Transverse colon (tissue), 4 donors: ENCODE measurements around the gene TDRD9. TPM values are rescaled to one million over a fixed set of nuclear protein-coding genes. Genes with fewer than 3 reads are reported as not detected.

Experiments used
- DNase-seq: peaks from one replicate; pipeline ENCODE4 v3.0.0-alpha.2; 2019
- H3K27ac ChIP-seq, 4 donors: fragments of 200-600 bp; sonication (generic); 2 replicates each; pipeline ENCODE4 v1.5.1; 2016 to 2018; ENCODE audit warnings: inconsistent platforms in 4 of 4
- H3K27me3 ChIP-seq: fragments of 200-600 bp; sonication (generic); 2 replicates; pipeline ENCODE4 v1.5.1; 2017; ENCODE audit warnings: inconsistent platforms
- H3K36me3 ChIP-seq, 4 donors: fragments of 200-600 bp; sonication (generic); 2 replicates each; pipeline ENCODE4 v1.5.1; 2017 to 2019; ENCODE audit warnings: inconsistent platforms in 4 of 4
- H3K4me1 ChIP-seq, 4 donors: fragments of 200-600 bp; sonication (generic); 2 replicates each; pipeline ENCODE4 v1.5.1; 2017 to 2020; ENCODE audit warnings: inconsistent platforms in 4 of 4
- H3K4me3 ChIP-seq, 4 donors: fragments of 200-600 bp; sonication (generic); 1 replicate in 1 of 4; 2 replicates in 3 of 4; pipeline versions ENCODE4 v1.5.1 to v1.6.1; 2017 to 2019; ENCODE audit warnings: inconsistent platforms in 4 of 4
- H3K9me3 ChIP-seq, 2 donors: fragments of 200-600 bp; sonication (generic); 2 replicates each; pipeline ENCODE4 v1.5.1; 2017 to 2019; ENCODE audit warnings: inconsistent platforms in 2 of 2
- EP300 ChIP-seq: sonication (generic); formaldehyde crosslinking; IDR thresholded peaks from one replicate; pipeline ENCODE4 v1.6.1; 2017; ENCODE audit warnings: antibody characterized with exemption, low read depth
- POLR2A ChIP-seq: fragments of 450-650 bp; IDR thresholded peaks from one replicate; pipeline ENCODE4 v1.6.1; 2016; ENCODE audit warnings: antibody characterized with exemption, mild to moderate bottlenecking, moderate library complexity
- POLR2AphosphoS5 ChIP-seq, 3 donors: sonication (generic); formaldehyde crosslinking; IDR thresholded peaks; one replicate each; pipeline ENCODE4 v1.6.1; 2016; ENCODE audit warnings: antibody characterized with exemption in 3 of 3
- WGBS, 2 donors: methylation state at CpG; one replicate each; pipeline ENCODE4 v1.1.5; 2018; ENCODE audit warnings: low coverage in 1 of 2; 5-methylcytosine and 5-hydroxymethylcytosine counted together
- in situ Hi-C, 4 donors: fragments of 200-750 bp; cut with MboI; loops; one replicate each; pipeline versions ENCODE4 v1.15.0 to v1.15.1; 2017; ENCODE audit warnings: low sequenced_read_pairs in 3 of 4, low pct_ligation_motif_present in 1 of 4, low pct_unique_long_range_greater_than_20kb in 1 of 4
- intact Hi-C: fragments of 100-400 bp; cut with DNase I; formaldehyde crosslinking; loops from one replicate; pipeline ENCODE4 v1.15.1; 2023; ENCODE audit warnings: low total_unique reads
- total RNA-seq, 4 donors: library from RNA; depleted of rRNA; stranded (reverse); fragments of >200 nt; gene quantifications; one replicate each; pipeline ENCODE4 v1.1.0, GENCODE V29; 2016
- TF ChIP-seq, protein P1 (sequence below), 5 experiments: fragments of 200-600 bp in 3 of 5; fragments of 450-650 bp in 2 of 5; sonication (generic) in 3 of 5; IDR thresholded peaks; 1 replicate in 2 of 5; 2 replicates in 3 of 5; pipeline ENCODE4 v1.5.1; 2016 to 2017; ENCODE audit warnings: antibody characterized with exemption in 5 of 5, inconsistent platforms in 3 of 5, mild to moderate bottlenecking in 2 of 5, moderate library complexity in 1 of 5

TDRD9 gene
- total RNA-seq, 4 donors from 2014 or later: 0.55 to 0.79 TPM; not detected in 2

DNA sequence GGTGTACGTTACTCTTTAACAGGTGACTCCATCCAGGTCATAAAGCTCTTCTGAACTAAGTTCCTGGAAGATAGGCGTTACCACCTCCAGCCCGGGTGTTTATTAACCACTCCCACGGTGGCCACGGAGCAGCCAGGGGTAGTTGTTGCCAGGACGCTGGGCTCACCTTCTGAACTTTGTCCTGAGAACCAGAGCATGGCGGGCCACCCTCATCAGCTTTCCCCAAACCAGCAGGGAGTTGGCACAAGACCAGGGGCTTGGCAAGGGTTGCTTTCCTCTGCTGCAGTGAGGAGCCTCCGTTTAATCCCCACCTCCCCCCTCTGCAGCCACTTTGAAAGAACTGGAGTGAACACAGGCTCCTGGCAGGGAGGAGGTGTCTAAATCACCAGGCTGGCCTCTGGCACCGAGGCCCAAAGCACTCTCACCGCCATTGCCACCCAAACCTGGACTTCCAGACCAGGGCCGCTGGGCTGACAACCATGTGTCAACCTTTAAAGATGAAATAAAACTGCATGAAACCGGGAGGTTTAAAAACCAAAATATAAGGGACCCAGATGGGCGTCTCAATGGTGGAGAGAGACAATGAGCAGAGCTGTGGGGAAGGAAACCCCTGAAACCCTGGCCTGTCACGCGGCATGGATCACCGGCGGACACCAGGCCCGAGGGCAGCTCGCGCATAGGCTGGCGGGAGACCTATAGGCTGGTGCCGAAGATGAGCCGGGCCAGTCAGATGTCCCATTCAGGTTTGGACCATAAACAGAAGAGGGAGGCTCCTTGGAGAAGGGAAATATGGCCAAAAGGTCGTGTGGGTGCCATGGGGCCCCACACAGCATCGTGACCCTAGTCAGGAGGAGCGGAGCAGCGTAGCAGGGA, 30.9 kb upstream of the TDRD9 start:
- WGBS, 2 donors: 63% methylated on average over 26 of the region's 27 CpGs; no CpG with 5 or more reads in 1 of the 2 donors
- peak; percentile 93 for DNase-seq
- H3K9me3 ChIP-seq: no peaks in the 10 kb centered on the region
- H3K36me3 ChIP-seq: no peaks in the 10 kb centered on the region
- peaks cover 22 to 57% (median 45%) of the 10 kb centered on the region in 4 donors for H3K4me1 ChIP-seq
- no peaks in the 10 kb centered on the region for H3K27me3 ChIP-seq
- H3K4me3 ChIP-seq: no peak overlapping the region
- TF ChIP-seq, protein P1, sequence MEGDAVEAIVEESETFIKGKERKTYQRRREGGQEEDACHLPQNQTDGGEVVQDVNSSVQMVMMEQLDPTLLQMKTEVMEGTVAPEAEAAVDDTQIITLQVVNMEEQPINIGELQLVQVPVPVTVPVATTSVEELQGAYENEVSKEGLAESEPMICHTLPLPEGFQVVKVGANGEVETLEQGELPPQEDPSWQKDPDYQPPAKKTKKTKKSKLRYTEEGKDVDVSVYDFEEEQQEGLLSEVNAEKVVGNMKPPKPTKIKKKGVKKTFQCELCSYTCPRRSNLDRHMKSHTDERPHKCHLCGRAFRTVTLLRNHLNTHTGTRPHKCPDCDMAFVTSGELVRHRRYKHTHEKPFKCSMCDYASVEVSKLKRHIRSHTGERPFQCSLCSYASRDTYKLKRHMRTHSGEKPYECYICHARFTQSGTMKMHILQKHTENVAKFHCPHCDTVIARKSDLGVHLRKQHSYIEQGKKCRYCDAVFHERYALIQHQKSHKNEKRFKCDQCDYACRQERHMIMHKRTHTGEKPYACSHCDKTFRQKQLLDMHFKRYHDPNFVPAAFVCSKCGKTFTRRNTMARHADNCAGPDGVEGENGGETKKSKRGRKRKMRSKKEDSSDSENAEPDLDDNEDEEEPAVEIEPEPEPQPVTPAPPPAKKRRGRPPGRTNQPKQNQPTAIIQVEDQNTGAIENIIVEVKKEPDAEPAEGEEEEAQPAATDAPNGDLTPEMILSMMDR (IDR thresholded peaks at IDR 0.05): no peak
- peak; percentile 26 to 55 (median 55) for TF ChIP-seq POLR2AphosphoS5 (IDR thresholded peaks at IDR 0.05)
- no peak for TF ChIP-seq POLR2A
- no peak for TF ChIP-seq EP300
- peak overlapping the region; percentile 73 to 83 (median 80) for H3K27ac ChIP-seq
- intact Hi-C loops: no loop called here
- in situ Hi-C loops: no loop called here

DNA sequence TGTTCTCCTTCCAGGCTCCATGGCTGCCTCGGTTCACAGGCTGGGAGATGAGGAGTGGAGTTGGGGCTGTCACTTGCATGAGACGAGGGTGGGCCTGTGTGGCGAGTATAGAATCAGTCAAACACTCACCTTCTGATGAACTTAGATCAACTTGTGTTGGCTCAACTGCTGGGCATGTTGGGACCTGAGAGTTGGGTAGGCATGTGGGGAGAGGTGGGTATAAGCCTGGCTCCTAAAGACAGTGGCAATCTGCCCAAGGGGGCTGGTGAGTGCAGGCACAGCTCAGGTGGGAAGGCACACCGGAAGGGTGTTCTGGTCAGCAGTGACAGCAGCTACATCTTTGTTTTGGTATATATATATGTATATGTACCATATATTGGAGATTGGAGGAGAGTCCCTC, 30.1 kb upstream of the TDRD9 start:
- TF ChIP-seq, protein P1 (IDR thresholded peaks at IDR 0.05): no peak
- TF ChIP-seq POLR2A (no peak), EP300 (no peak), POLR2AphosphoS5 (IDR thresholded peaks at IDR 0.05) (no peak)
- in situ Hi-C loops: no loop called here
- Histone ChIP-seq H3K27me3 (no peaks in the 10 kb centered on the region), H3K4me1 (peaks cover 22 to 57% (median 45%) of the 10 kb centered on the region in 4 donors), H3K27ac (peak overlapping the region; percentile 73 to 83 (median 80)), H3K36me3 (no peaks in the 10 kb centered on the region), H3K9me3 (no peaks in the 10 kb centered on the region), H3K4me3 (no peak overlapping the region)
- intact Hi-C loops: no loop called here
- 90% methylated on average over 4 of the region's 4 CpGs; no CpG with 5 or more reads in 1 of the 2 donors for WGBS, 2 donors
- no peak for DNase-seq

DNA sequence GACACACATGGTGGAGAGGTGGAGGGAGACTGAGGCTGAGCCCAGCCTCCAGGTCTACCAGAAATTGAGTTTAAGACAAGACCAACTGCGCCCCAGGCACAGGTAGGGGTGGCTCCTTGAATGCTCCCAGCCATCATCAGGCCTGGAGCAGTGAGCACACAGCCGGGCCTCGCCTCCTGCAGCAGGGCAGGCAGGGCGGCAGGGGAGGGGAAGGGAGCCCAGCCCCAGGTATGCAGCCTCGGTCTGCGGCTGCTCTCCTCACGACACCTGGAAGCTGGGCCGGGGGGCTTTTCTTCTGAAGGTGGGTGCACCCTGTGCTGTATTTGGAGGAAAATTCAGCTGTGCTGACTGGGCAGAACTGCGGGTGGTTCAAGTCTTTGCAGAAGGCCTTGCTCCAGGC, 29.5 kb upstream of the TDRD9 start:
- intact Hi-C loops: no loop called here
- Histone ChIP-seq H3K27ac (peak overlapping the region; percentile 31 to 83 (median 34)), H3K4me3 (no peak overlapping the region), H3K4me1 (peaks cover 22 to 57% (median 45%) of the 10 kb centered on the region in 4 donors), H3K36me3 (no peaks in the 10 kb centered on the region), H3K9me3 (no peaks in the 10 kb centered on the region), H3K27me3 (no peaks in the 10 kb centered on the region)
- TF ChIP-seq EP300: no peak
- TF ChIP-seq, protein P1 (IDR thresholded peaks at IDR 0.05): no peak
- no peak for TF ChIP-seq POLR2A
- no peak for TF ChIP-seq POLR2AphosphoS5 (IDR thresholded peaks at IDR 0.05)
- WGBS, 2 donors: 74% methylated on average over 9 of the region's 9 CpGs; no CpG with 5 or more reads in 1 of the 2 donors
- in situ Hi-C loops: no loop called here
- no peak for DNase-seq

DNA sequence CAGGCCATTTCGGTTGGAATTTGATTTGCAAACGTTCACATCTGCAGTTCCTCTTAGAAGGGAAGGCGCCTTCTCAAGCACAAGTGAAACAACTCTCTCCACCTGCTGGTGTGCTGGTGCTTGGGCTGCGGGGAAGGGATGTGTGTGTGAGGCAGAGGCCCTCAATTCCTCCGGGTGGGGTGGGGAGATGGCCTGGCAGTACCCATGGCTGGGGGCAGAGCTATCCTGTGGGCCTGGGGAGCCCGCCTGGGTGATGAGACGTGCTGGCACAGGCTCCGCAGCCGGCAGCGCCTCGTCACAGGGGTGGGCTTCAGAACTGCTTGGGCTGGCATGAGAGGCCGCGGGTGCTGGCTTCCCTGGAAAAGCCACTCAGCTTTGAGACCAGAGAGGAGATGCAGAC, 28.9 kb upstream of the TDRD9 start:
- no peaks in the 10 kb centered on the region for H3K27me3 ChIP-seq
- no peak for TF ChIP-seq EP300
- TF ChIP-seq, protein P1 (IDR thresholded peaks at IDR 0.05): peak in 1 of 5 experiments; percentile 15
- no peaks in the 10 kb centered on the region for H3K9me3 ChIP-seq
- H3K4me3 ChIP-seq: no peak overlapping the region
- H3K4me1 ChIP-seq: peaks cover 22 to 51% (median 42%) of the 10 kb centered on the region in 4 donors
- intact Hi-C loops: no loop called here
- 60% methylated on average over 13 of the region's 13 CpGs; no CpG with 5 or more reads in 1 of the 2 donors for WGBS, 2 donors
- in situ Hi-C loops: no loop called here
- H3K27ac ChIP-seq: peak overlapping the region; percentile 31 to 83 (median 34)
- H3K36me3 ChIP-seq: no peaks in the 10 kb centered on the region
- DNase-seq: no peak
